ENCODE results near the gene RHOD. TPM values are rescaled to one million over a fixed set of nuclear protein-coding genes. Genes with fewer than 3 reads are reported as not detected.

The RHOD gene
- polyA plus RNA-seq, 1 experiment: 12.9 TPM

DNA sequence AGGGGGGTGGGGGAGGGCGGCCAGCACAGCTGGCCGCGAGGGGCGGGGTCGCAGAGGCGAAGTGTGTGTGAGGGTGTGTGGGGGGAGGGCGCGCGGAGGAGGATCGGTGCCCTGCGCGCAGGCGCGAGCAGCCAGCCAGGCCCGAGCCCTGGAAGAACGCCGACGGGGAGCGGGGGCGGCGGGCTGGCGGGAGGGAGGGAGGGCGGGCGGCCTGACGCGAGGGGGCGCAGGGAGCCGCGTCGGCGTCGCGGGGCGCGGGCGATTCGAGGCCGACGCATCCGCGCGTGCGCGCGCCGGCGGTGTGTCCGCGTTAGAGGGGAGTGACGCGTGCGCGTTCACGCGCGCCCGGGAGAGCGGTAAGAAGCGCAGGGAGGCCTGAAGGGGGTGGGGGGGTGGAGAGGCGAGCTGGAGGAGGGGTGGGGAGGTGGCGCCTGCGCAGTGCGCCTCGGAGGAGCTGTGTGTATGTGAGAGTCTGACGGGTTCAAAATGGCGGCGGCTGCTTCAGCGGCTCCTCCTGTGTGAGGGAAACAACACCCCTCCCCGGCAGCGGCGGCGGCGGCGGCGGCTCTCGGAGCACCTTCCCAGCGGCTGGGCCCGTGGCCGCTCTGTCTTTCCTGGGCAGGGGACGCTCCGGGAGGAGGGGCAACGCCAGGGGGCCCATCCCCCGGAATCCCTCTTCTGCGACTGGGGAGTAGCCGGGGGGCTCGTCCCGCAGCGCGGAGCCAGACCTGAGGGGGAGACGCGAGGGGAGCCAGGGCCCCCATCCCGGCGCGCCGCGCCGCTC, 62.3 kb downstream of the RHOD start, which contains the start of gene KDM2A:
TSS of gene KDM2A (plus strand) at position 463 of the 784 bp plus-strand sequence. CDS start 2,054 bp downstream, outside the sequence.
- no peaks in the 10 kb centered on the region for H3K9me3 ChIP-seq (ENCODE audit: control insufficient read depth, insufficient read depth, low read length)
- peak; percentile 98 for DNase-seq (ENCODE audit: low read depth, low spot score)
- H3K4me3 ChIP-seq (ENCODE audit: low read depth, low read length): peak within 1 kb of the TSS; percentile 95
- peak within 1 kb of the TSS; percentile 68 for H3K27ac ChIP-seq (ENCODE audit: low read depth, low read length)
- TF ChIP-seq CTCF (IDR thresholded peaks at IDR 0.05; ENCODE audit: low read depth, low read length): no peak
- ChIA-PET POLR2A (interaction anchor here (1.0 to 1.4 kb wide), 2 partner anchors 39 to 121 kb away, joined by 4 to 12 read pairs; no protein-coding TSS in a partner anchor), CTCF (interaction anchor here (0.6 to 1.0 kb wide), 9 partner anchors 9 to 969 kb away, joined by 3 to 4 read pairs (median 3); no protein-coding TSS in a partner anchor)
- H3K27me3 ChIP-seq (ENCODE audit: control insufficient read depth, insufficient read depth, low read length): no peaks in the 10 kb centered on the region

DNA sequence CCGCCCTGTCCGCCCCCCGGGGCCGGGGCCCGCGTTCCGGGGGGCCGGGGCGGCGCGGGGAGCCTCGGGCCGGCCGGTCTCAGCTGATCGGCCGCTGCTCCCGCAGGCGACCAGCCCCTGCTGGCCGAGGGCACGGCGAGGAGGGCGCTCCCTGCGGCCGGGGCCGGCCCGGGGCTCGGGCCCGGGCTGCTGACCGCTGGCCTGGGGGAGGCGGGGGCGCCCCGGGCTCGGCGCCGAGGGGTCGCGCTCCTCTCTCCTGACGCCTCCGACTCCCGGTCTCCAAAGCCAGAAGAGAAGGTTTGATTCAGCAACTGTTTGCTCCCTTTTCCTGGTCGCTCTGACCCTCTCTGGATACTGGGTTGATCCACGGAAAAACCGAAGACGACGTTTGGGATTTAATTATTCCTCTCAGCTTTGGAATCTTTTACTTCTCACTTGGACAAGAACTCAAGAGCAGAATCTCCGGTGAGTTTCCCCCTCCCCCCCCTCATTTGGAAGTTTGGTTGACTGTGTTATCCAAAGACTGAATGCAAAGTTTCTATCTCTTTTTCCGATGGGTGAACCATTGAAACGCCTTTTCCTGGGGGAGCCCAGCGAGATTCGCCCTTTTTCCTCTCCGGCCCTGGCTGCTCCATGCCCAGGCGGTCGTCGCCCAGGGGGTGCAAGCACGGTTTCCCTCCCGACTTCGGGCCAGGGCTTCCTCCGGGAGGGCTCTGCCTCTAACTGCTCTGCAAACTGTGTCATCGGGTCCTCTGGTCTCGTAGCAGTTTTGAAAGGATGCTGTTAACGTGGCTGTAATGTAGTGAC, 63.1 kb downstream of the RHOD start:
- peak overlapping the region; percentile 39 for H3K27ac ChIP-seq (ENCODE audit: low read depth, low read length)
- H3K4me3 ChIP-seq (ENCODE audit: low read depth, low read length): peak overlapping the region; percentile 95
- no peaks in the 10 kb centered on the region for H3K9me3 ChIP-seq (ENCODE audit: control insufficient read depth, insufficient read depth, low read length)
- no peak for DNase-seq (ENCODE audit: low read depth, low spot score)
- H3K27me3 ChIP-seq (ENCODE audit: control insufficient read depth, insufficient read depth, low read length): no peaks in the 10 kb centered on the region
- TF ChIP-seq CTCF (IDR thresholded peaks at IDR 0.05; ENCODE audit: low read depth, low read length): no peak; the same call in 1 of the 2 replicates
- ChIA-PET CTCF (interaction anchor here (0.6 to 1.0 kb wide), 9 partner anchors 8 to 970 kb away, joined by 3 to 4 read pairs (median 3); no protein-coding TSS in a partner anchor), POLR2A (interaction anchor here (1.4 kb wide), 1 partner anchor 120 kb away, joined by 12 read pairs; no protein-coding TSS in a partner anchor)

DNA sequence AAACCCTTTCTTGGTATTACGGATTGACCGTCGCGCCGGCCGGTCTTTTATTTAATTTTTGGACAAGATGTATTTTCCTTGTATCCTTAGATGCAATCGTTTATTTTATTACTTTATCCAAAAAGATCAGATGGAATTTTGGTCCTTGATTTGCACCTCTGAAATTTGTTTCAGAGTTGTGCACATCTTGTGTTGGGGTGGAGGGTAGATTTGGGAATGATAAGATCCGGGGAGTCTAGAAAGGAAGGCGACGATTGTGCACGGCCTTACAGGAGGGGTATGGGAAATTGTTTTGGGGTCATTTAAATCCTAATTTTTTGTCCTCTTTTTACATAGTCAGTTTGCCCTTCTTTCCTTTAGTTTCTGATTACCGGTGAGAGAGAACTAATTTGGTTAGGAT, 63.8 kb downstream of the RHOD start:
- H3K27me3 ChIP-seq (ENCODE audit: control insufficient read depth, insufficient read depth, low read length): no peaks in the 10 kb centered on the region
- H3K9me3 ChIP-seq (ENCODE audit: control insufficient read depth, insufficient read depth, low read length): no peaks in the 10 kb centered on the region
- ChIA-PET POLR2A (no interaction called here), CTCF (no interaction called here)
- H3K4me3 ChIP-seq (ENCODE audit: low read depth, low read length): peak overlapping the region; percentile 95
- DNase-seq (ENCODE audit: low read depth, low spot score): no peak
- TF ChIP-seq CTCF (IDR thresholded peaks at IDR 0.05; ENCODE audit: low read depth, low read length): no peak
- H3K27ac ChIP-seq (ENCODE audit: low read depth, low read length): no peak overlapping the region

DNA sequence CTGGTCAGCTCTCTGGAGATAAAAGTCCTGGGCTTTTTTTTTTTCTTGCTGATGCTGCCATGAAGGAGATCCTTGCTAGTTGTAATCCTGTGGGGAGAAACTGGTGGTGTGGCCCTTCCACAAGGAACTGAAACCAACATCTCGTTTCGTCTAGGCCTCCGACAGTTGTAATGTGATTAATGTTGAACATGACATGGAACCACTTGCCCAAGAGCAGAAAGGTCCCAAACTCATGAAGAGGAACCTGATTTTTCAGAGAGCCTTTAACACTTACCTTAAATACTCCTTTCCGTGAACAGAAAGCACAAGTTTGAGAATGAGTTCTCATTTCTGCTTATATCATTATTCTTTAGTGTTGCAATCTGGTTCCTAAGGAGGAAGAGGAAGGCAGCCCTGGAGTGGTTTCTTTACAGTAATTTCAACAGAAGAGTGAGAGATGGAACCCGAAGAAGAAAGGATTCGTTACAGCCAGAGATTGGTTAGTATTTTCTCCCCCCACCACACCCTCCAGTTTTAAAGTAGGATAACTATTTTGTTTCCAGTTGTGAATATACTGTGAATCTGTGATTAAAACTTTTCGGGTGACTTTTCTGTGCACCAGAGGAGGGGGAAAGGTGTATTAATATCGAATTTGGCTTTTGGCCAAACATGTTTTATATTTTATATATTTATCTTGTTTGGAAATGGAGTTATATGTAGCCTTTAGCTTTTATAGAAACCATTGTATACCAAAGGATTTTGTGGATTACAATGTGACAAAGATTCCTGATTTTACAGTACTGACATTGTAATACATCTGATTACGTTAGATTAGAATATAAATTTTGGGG, 64.4 kb downstream of the RHOD start:
- H3K27ac ChIP-seq (ENCODE audit: low read depth, low read length): no peak overlapping the region
- no peaks in the 10 kb centered on the region for H3K27me3 ChIP-seq (ENCODE audit: control insufficient read depth, insufficient read depth, low read length)
- no peak for TF ChIP-seq CTCF (IDR thresholded peaks at IDR 0.05; ENCODE audit: low read depth, low read length)
- no peaks in the 10 kb centered on the region for H3K9me3 ChIP-seq (ENCODE audit: control insufficient read depth, insufficient read depth, low read length)
- no peak for DNase-seq (ENCODE audit: low read depth, low spot score)
- ChIA-PET POLR2A (no interaction called here), CTCF (interaction anchor here (0.6 kb wide), 1 partner anchor 236 kb away, joined by 9 read pairs; no protein-coding TSS in a partner anchor)
- peak overlapping the region; percentile 95 for H3K4me3 ChIP-seq (ENCODE audit: low read depth, low read length)

Other genes starting within 250 kb of the RHOD start
- gene RCE1, start 213.4 kb upstream of the RHOD start, polyA plus RNA-seq (2011; rRNA removed): 9.2 and 11.4 TPM in 2 replicates
- 5.5 and 9.7 TPM in 2 replicates for gene LRFN4, start 199.8 kb upstream of the RHOD start, polyA plus RNA-seq (2011; rRNA removed)
- gene PC, start 98.5 kb upstream of the RHOD start, polyA plus RNA-seq (2011; rRNA removed): 12.1 and 12.6 TPM in 2 replicates
- not detected in 2 replicates for gene C11orf86, start 81.5 kb upstream of the RHOD start, polyA plus RNA-seq (2011; rRNA removed)
- 0.30 and 0.41 TPM in 2 replicates for gene SYT12, start 33.7 kb upstream of the RHOD start, polyA plus RNA-seq (2011; rRNA removed)
- 52.2 and 53.0 TPM in 2 replicates for gene KDM2A, start 62.4 kb downstream of the RHOD start, polyA plus RNA-seq (2011; rRNA removed)
- gene GRK2, start 209.6 kb downstream of the RHOD start, polyA plus RNA-seq (2011; rRNA removed): 17.3 and 20.2 TPM in 2 replicates
- gene ANKRD13D, start 232.5 kb downstream of the RHOD start, polyA plus RNA-seq (2011; rRNA removed): 14.4 and 18.4 TPM in 2 replicates
- 16.5 and 20.0 TPM in 2 replicates for gene SSH3, start 246.7 kb downstream of the RHOD start, polyA plus RNA-seq (2011; rRNA removed)

All from AG04450 (cell line).